Endothelial cell of umbilical vein (primary cell): Measurements from ENCODE around the gene ADAMTS12. TPM values are rescaled to one million over a fixed set of nuclear protein-coding genes. Genes with fewer than 3 reads are reported as not detected.

Experiments used
- BruUV-seq: library from RNA; stranded (reverse); fragments of 400-500 nt; replicated peaks from 2 replicates; lab custom pipeline; 2021; lab: Mats Ljungman, UMichigan
- CTCF ChIA-PET: fragments of 300-600, 350-600 bp; sonication (Branson Sonifier 250); formaldehyde crosslinking; loops from one replicate; lab custom pipeline; 2021; ENCODE audit warnings: antibody characterized with exemption, inconsistent platforms; lab: Charles Lee
- POLR2A ChIA-PET: fragments of 300-600, 350-600 bp; sonication (Branson Sonifier 250); formaldehyde crosslinking; loops from one replicate; lab custom pipeline; 2021; ENCODE audit warnings: antibody characterized with exemption, inconsistent platforms; lab: Charles Lee
- DNase-seq: peaks from one replicate; pipeline ENCODE4 v3.0.0-alpha.2; 2011; ENCODE audit warnings: low read depth, low spot score
- FAIRE-seq: peaks from 2 replicates; lab custom pipeline; 2011; peaks lifted over from hg19 to GRCh38; lab: Jason Lieb, UNC
- H2AFZ ChIP-seq: 2 replicates; pipeline ENCODE4 v1.6.0; 2012; ENCODE audit warnings: low read depth, low read length, control low read depth, inconsistent platforms
- H3K27ac ChIP-seq: 2 replicates; pipeline ENCODE4 v1.5.1; 2011; ENCODE audit warnings: low read depth, mild to moderate bottlenecking, control low read depth, low read length, moderate library complexity; ENCODE audit not compliant: insufficient read depth
- H3K27me3 ChIP-seq, 2 experiments: 2 replicates each; pipeline versions ENCODE4 v1.6.0 to v1.6.1; 2011; ENCODE audit warnings: low read length in 2 of 2, mixed read lengths in 1 of 2; ENCODE audit not compliant: control insufficient read depth in 2 of 2, insufficient read depth in 2 of 2
- H3K36me3 ChIP-seq, 2 experiments: 2 replicates in 1 of 2; 3 replicates in 1 of 2; pipeline ENCODE4 v1.5.1; 2011; ENCODE audit warnings: low read length in 2 of 2, mild to moderate bottlenecking in 1 of 2, moderate library complexity in 1 of 2; ENCODE audit not compliant: control insufficient read depth in 2 of 2, insufficient read depth in 2 of 2; ENCODE audit errors: extremely low read depth in 1 of 2
- H3K4me1 ChIP-seq: 3 replicates; pipeline ENCODE4 v1.5.1; 2011; ENCODE audit warnings: mild to moderate bottlenecking, low read length; ENCODE audit not compliant: control insufficient read depth, insufficient read depth; ENCODE audit errors: extremely low read depth
- H3K4me2 ChIP-seq: 2 replicates; pipeline ENCODE4 v1.6.1; 2011; ENCODE audit warnings: low read length, control low read depth, mixed read lengths; ENCODE audit not compliant: insufficient read depth
- H3K4me3 ChIP-seq, 3 experiments: fragments of 200-600 bp in 1 of 3; sonication (generic), shearing (Covaris generic) in 1 of 3; replicated peaks in 1 of 3; 2 replicates each; pipeline ENCODE4 v1.5.1; 2011 to 2016; ENCODE audit warnings: control low read depth in 3 of 3, low read length in 3 of 3, mild to moderate bottlenecking in 2 of 3, inconsistent platforms in 1 of 3, low read depth in 1 of 3, moderate library complexity in 1 of 3; ENCODE audit not compliant: insufficient read depth in 1 of 3
- H3K79me2 ChIP-seq: 2 replicates; pipeline ENCODE4 v1.6.0; 2012; ENCODE audit warnings: low read length, inconsistent platforms; ENCODE audit not compliant: control insufficient read depth, insufficient read depth
- H3K9ac ChIP-seq: replicated peaks from 2 replicates; pipeline ENCODE3; 2011; ENCODE audit warnings: low read length, control low read depth; ENCODE audit not compliant: insufficient read depth; ENCODE audit errors: extremely low read depth
- H3K9me1 ChIP-seq: replicated peaks from 3 replicates; pipeline ENCODE4 v1.6.0; 2011; ENCODE audit warnings: mild to moderate bottlenecking, low read length; ENCODE audit not compliant: control insufficient read depth, insufficient read depth; ENCODE audit errors: extremely low read depth
- H3K9me3 ChIP-seq: replicated peaks from 2 replicates; pipeline ENCODE4 v1.5.1; 2012; ENCODE audit warnings: low read length, inconsistent platforms; ENCODE audit not compliant: control insufficient read depth, insufficient read depth
- H4K20me1 ChIP-seq: replicated peaks from 2 replicates; pipeline ENCODE3; 2011; ENCODE audit warnings: mild to moderate bottlenecking, low read length; ENCODE audit not compliant: control insufficient read depth, insufficient read depth; ENCODE audit errors: extremely low read depth
- EZH2 ChIP-seq: IDR thresholded peaks from 2 replicates; pipeline ENCODE4 v1.6.1; 2012; ENCODE audit warnings: borderline replicate concordance, low read depth, mild to moderate bottlenecking, moderate library complexity, low read length, inconsistent platforms; ENCODE audit not compliant: severe bottlenecking
- GATA2 ChIP-seq: IDR thresholded peaks from 2 replicates; pipeline ENCODE4 v1.7.0; 2011; ENCODE audit warnings: low read depth, mild to moderate bottlenecking, moderate library complexity, mixed read lengths, low read length; ENCODE audit not compliant: insufficient read length, insufficient read depth
- POLR2AphosphoS5 ChIP-seq: IDR thresholded peaks from 2 replicates; pipeline ENCODE4 v1.6.1; 2012; ENCODE audit warnings: low read depth, mild to moderate bottlenecking, control low read depth, low read length, moderate library complexity; ENCODE audit not compliant: insufficient read depth
- dilution Hi-C: fragments of 300-500 bp; cut with MboI; formaldehyde crosslinking; loops from one replicate; pipeline ENCODE4 v1.15.0; 2019; ENCODE audit warnings: low sequenced_read_pairs; ENCODE audit not compliant: extremely low pct_ligation_motif_present
- intact Hi-C: fragments of 100-400 bp; cut with micrococcal nuclease; formaldehyde crosslinking; loops from one replicate; pipeline ENCODE4 v1.10.0; 2022
- polyA plus RNA-seq, 4 experiments: library from polyadenylated mRNA; depleted of rRNA in 3 of 4; stranded (reverse) in 3 of 4; unstranded in 1 of 4; fragments of >200 nt; gene quantifications; 2 replicates each; pipeline versions ENCODE4 v1.2.1 to v1.2.3, GENCODE V29; 2011 to 2012; ENCODE audit warnings: missing spikeins in 1 of 4
- total RNA-seq: library from RNA; stranded (reverse); gene quantifications from 2 replicates; pipeline ENCODE4 v1.2.3, GENCODE V29; 2021
- TF ChIP-seq, protein P1 (sequence below): IDR thresholded peaks from 2 replicates; pipeline ENCODE4 v1.6.1; 2011; ENCODE audit not compliant: insufficient read depth, insufficient read length
- TF ChIP-seq, protein P2 (sequence below), 2 donors: IDR thresholded peaks; 1 replicate in 1 of 2; 2 replicates in 1 of 2; pipeline ENCODE4 v1.5.1; 2011; ENCODE audit warnings: low read length in 2 of 2, mild to moderate bottlenecking in 2 of 2, moderate library complexity in 2 of 2, control low read depth in 1 of 2, inconsistent platforms in 1 of 2, low read depth in 1 of 2; ENCODE audit not compliant: insufficient read depth in 1 of 2; ENCODE audit errors: extremely low read depth in 1 of 2

ADAMTS12 gene
- total and polyA plus RNA-seq, 2 donors (not counting 3 experiments of a cell fraction or from before 2014, with no cell fraction given): 0.88 TPM; not detected in 1

DNA sequence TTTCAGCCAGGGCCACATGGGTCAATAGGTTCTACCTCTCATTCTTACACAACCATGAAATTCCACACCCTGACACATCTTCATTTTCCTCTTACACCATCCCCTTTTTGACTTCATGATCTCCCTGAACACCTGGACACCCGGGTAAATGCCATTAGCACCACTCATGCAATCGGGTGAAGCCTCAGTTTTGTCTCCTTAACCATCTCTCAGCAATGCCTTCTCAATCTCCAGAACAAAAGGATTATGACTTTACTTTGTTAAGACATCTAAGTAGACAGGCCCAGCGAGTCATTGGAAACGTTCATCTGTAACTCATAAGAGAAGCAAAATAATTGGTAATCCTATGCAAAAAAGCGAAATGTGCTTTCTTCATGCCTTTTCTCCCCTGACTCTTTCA, 49.9 kb downstream of the ADAMTS12 start:
- no peak for DNase-seq
- dilution Hi-C loops (no loop called here), intact Hi-C loops (no loop called here)
- Histone ChIP-seq H3K36me3 (no peaks in the 10 kb centered on the region), H4K20me1 (no peaks in the 10 kb centered on the region), H3K4me1 (peaks cover 19% of the 10 kb centered on the region), H3K27ac (no peak overlapping the region), H3K4me3 (no peak overlapping the region), H3K9me1 (no peaks in the 10 kb centered on the region), H3K9ac (no peak overlapping the region), H2AFZ (no peak overlapping the region), H3K4me2 (no peak overlapping the region), H3K27me3 (no peaks in the 10 kb centered on the region), H3K79me2 (no peaks in the 10 kb centered on the region), H3K9me3 (no peaks in the 10 kb centered on the region)
- no TSS peak for BruUV-seq
- no peak for FAIRE-seq
- POLR2A ChIA-PET: no interaction called here
- TF ChIP-seq, protein P1, sequence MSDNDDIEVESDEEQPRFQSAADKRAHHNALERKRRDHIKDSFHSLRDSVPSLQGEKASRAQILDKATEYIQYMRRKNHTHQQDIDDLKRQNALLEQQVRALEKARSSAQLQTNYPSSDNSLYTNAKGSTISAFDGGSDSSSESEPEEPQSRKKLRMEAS: no peak
- TF ChIP-seq, protein P2, sequence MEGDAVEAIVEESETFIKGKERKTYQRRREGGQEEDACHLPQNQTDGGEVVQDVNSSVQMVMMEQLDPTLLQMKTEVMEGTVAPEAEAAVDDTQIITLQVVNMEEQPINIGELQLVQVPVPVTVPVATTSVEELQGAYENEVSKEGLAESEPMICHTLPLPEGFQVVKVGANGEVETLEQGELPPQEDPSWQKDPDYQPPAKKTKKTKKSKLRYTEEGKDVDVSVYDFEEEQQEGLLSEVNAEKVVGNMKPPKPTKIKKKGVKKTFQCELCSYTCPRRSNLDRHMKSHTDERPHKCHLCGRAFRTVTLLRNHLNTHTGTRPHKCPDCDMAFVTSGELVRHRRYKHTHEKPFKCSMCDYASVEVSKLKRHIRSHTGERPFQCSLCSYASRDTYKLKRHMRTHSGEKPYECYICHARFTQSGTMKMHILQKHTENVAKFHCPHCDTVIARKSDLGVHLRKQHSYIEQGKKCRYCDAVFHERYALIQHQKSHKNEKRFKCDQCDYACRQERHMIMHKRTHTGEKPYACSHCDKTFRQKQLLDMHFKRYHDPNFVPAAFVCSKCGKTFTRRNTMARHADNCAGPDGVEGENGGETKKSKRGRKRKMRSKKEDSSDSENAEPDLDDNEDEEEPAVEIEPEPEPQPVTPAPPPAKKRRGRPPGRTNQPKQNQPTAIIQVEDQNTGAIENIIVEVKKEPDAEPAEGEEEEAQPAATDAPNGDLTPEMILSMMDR (IDR thresholded peaks at IDR 0.05; ENCODE audit: extremely low read depth in 1 of 2, insufficient read depth in 1 of 2, low read depth in 1 of 2, low read length in 2 of 2): no peak
- TF ChIP-seq GATA2 (no peak), POLR2AphosphoS5 (no peak), EZH2 (no peak)
- CTCF ChIA-PET: no interaction called here
